Activated CD8-positive, alpha-beta memory T cell treated with anti-CD3 and anti-CD28 coated beads, Interleukin-2, amount 10 ng/mL, durations not matched to agents 7 days and 5 days (primary cell): ENCODE data around the gene PLCL2. TPM values are rescaled to one million over a fixed set of nuclear protein-coding genes. Genes with fewer than 3 reads are reported as not detected.
A peak's percentile ranks its signal among the peaks of the same experiment; 100 is the strongest.

Experiments used
- ATAC-seq: fragments of 150-1000 bp; cut with Tn5 transposase; one replicate; pipeline ENCODE4 v1.10.0; 2021; ENCODE audit warnings: moderate library complexity
- CTCF ChIA-PET: fragments of 350-600 bp; sonication (Branson Sonifier 250); formaldehyde crosslinking; loops from one replicate; lab custom pipeline; 2021; ENCODE audit warnings: antibody characterized with exemption; lab: Charles Lee
- DNase-seq: peaks from one replicate; pipeline ENCODE4 v3.0.0-alpha.2; 2020
- H3K27ac Mint-ChIP-seq: one replicate; pipeline ENCODE4 v1.8.0; 2021; ENCODE audit warnings: mild to moderate bottlenecking, mixed read lengths
- H3K27me3 Mint-ChIP-seq: one replicate; pipeline ENCODE4 v1.8.0; 2021; ENCODE audit warnings: mixed read lengths
- H3K36me3 Mint-ChIP-seq: one replicate; pipeline ENCODE4 v1.8.0; 2021; ENCODE audit warnings: mild to moderate bottlenecking, mixed read lengths
- H3K4me1 Mint-ChIP-seq: one replicate; pipeline ENCODE4 v1.8.0; 2021; ENCODE audit warnings: mixed read lengths
- H3K4me3 Mint-ChIP-seq: one replicate; pipeline ENCODE4 v1.8.0; 2021; ENCODE audit warnings: mild to moderate bottlenecking, moderate library complexity, mixed read lengths
- H3K9me3 Mint-ChIP-seq: one replicate; pipeline ENCODE4 v1.8.0; 2022; ENCODE audit warnings: low read depth, mixed read lengths
- total RNA-seq, 2 experiments: library from RNA; stranded (reverse); gene quantifications; one replicate each; pipeline ENCODE4 v1.2.3, GENCODE V29; 2021

PLCL2 gene
- total RNA-seq, 2 experiments from 2014 or later = 24.4 to 36.8 TPM

DNA sequence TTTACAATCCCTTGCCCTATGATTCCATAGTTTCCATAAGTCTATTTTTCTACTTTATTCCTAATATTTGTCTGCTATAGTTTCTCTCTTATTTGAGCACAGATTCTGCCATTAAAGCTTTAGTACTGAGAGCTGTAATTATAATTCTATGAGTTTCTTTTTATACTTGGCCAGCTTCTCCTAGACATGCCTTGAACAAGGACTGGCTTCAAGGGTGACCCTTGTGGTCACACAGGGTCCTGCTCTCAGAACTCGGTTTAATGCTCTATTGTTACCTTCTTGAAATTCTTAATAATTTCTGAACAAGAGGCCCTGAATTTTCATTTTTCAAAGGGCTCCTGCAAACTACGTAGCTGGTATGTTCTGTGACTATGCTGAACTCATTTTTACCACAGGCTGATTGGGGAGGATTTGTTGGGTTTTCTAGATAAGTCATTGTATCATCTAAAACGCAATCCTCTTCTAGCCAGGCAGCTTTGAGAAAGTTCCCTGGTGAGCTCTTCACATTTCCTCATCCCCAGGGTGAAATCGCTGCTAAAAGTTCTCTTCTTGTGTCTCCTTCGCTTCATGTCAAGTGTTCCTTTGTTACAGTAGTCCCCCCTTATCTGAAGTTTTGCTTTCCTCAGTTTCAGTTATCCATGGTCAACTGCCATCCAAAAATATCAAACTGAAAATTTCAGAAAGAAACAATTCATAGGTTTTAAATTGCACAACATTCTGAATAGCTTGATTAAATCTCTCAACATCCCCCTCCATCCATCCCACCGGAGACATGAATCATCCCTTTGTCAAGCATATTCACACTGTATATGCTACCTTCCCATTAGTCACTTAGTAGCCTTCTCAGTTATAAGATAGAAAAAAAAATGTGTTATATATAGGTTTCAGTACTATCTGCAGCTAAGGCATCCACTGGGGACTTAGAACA lies 12.6 kb upstream of the PLCL2 start:
- Mint-ChIP-seq H3K9me3 (no peaks in the 10 kb centered on the region), H3K36me3 (no peaks in the 10 kb centered on the region), H3K4me3 (no peak overlapping the region), H3K27ac (no peak overlapping the region), H3K4me1 (no peaks in the 10 kb centered on the region), H3K27me3 (peaks cover 1% of the 10 kb centered on the region)
- CTCF ChIA-PET = interaction anchor here (0.6 to 3.5 kb wide), 3 partner anchors 8 to 221 kb away, joined by 3 to 11 read pairs (median 3); no protein-coding TSS in a partner anchor
- ATAC-seq = no peak
- no peak for DNase-seq

DNA sequence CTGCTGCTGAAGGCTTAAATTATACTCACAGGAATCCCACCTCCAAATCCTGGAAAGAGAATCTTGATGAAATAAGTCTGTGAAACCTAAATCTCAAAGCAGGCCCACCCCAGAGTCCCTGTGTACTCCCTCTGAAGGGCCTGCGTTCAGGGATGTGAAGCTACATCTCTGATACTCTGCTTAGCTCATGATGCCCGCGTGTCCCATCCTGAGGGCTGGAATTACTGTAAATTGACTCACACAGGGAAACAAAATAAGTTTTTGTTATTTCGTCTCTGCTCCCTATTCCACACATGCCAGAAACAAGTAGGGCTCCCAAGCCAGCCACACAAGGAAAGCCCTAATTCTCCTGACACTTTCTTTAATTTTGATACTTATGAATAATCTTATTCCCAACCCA lies 10.9 kb upstream of the PLCL2 start:
- Mint-ChIP-seq H3K4me1 (no peaks in the 10 kb centered on the region), H3K36me3 (no peaks in the 10 kb centered on the region), H3K4me3 (no peak overlapping the region), H3K27me3 (no peaks in the 10 kb centered on the region), H3K27ac (no peak overlapping the region), H3K9me3 (no peaks in the 10 kb centered on the region)
- ATAC-seq (no peak), DNase-seq (no peak)
- CTCF ChIA-PET = interaction anchor here (0.8 kb wide), 1 partner anchor 30 kb away, joined by 4 read pairs; no protein-coding TSS in a partner anchor

DNA sequence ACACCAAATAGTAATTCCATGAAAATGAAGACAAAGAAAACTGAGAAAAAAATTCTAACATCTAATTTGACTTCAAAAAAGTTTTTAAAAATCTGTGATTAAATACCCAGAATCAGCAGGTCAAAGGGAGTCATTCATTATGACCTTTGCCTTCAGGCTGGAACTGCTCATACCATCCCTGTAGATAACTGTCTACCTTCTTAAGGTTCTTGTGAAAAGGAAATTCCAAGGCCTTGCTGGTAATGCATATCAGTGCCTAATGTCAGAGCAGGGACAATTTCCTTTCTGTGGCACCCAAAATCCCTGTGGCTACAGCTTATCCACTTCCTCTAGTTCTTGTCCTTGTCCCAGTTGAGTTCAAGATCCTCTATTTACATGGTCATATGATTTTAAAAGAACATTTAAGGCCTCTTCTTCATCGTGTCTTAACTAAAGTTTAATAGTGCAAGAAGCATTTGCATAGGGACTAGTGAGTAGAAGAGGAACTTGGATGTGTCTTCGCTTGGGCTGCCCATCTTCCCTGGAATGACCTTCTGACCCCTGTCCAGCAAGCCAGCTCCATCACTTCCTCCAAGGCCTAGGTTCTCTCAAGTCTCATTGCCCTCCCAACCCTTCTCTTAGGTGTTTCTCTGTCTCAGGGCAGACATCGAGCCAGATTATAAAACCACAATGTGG lies 8.7 kb upstream of the PLCL2 start:
- Mint-ChIP-seq H3K27me3 (peaks cover 2% of the 10 kb centered on the region), H3K36me3 (no peaks in the 10 kb centered on the region), H3K27ac (no peak overlapping the region), H3K4me1 (no peaks in the 10 kb centered on the region), H3K9me3 (no peaks in the 10 kb centered on the region), H3K4me3 (no peak overlapping the region)
- no peak for ATAC-seq
- DNase-seq = no peak
- CTCF ChIA-PET = interaction anchor here (2.6 kb wide), 1 partner anchor 47 kb away, joined by 6 read pairs; no protein-coding TSS in a partner anchor

DNA sequence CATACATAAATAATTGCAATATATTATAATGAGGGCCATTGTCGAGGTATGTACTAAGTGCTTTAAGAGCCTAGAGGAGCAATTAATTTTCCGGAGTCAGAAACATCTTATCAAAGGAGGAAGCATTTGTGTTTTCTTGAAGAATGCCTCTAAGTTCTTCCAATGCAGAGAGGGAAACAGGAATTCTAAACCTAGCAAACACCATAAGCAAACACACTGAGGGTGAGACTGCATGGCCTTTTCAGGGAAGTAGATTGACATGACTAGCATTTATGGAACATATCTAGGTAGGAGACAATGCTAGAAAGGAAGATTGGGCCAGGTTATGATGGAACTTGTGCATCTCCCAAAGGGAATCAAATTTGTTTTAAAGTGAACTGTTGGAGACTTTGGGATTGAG lies 7.2 kb upstream of the PLCL2 start:
- H3K27ac Mint-ChIP-seq = no peak overlapping the region
- no peaks in the 10 kb centered on the region for H3K9me3 Mint-ChIP-seq
- CTCF ChIA-PET = interaction anchor here (2.6 kb wide), 1 partner anchor 49 kb away, joined by 6 read pairs; no protein-coding TSS in a partner anchor
- H3K27me3 Mint-ChIP-seq = peaks cover 2% of the 10 kb centered on the region
- H3K4me3 Mint-ChIP-seq = no peak overlapping the region
- ATAC-seq (no peak), DNase-seq (no peak)
- H3K36me3 Mint-ChIP-seq = no peaks in the 10 kb centered on the region
- H3K4me1 Mint-ChIP-seq = no peaks in the 10 kb centered on the region

DNA sequence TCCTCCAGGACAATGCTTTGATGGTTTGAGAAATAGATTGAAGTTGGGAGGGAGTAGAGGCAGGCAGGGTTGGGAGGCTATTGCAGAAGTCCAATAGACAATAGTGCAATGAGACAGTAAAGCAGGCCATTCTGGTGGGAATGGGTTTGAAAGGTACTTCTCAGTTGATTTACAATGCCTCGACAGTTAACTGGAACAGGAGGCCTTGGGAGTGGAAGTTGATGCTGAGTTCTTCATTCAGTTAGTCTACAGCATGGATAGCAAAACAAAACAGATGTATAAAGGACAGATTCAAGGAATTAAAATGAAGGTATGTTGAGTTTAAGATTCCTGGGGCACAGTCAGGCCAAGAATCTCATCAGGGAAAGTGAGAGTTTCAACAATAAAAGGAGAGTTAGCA lies 6.8 kb upstream of the PLCL2 start:
- Mint-ChIP-seq H3K4me3 (no peak overlapping the region), H3K27ac (no peak overlapping the region), H3K4me1 (no peaks in the 10 kb centered on the region), H3K27me3 (peaks cover 2% of the 10 kb centered on the region), H3K9me3 (no peaks in the 10 kb centered on the region), H3K36me3 (no peaks in the 10 kb centered on the region)
- CTCF ChIA-PET = interaction anchor here (1.2 to 2.6 kb wide), 2 partner anchors 36 to 49 kb away, joined by 4 to 6 read pairs; no protein-coding TSS in a partner anchor
- ATAC-seq (no peak), DNase-seq (no peak)

DNA sequence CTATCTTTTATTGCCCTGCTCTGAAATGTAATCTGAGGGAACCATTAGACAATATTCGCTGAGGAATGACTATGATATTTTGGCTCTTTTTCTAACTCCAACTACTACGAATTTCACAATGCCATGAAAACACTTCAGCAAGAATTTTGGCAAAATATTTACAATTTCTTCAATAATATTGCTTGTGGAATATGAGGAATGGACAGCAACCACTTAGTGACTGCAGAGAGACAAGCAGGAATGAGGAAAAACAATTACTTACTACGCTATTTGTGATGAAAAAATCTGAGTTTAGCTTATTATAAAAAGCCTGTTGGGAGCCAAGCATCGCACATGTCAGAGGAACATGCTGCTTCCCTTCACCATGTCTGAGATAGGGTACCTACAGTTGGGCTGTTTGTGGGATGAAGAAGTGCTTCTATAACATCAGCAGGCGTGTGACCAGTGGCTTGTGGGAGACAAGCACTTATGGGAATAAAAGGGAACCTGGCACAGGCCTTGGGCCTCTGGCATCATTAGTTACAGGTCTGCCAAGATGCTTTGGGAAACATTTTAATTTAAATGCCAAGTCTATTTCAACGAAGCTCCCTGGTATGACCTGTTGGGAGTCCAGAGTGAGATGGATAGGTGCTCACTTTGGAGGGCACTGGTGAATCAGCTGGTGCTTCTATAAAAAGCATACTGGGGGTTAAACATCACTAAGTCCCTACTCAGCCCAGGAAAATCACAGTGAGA lies 2.7 kb upstream of the PLCL2 start:
- Mint-ChIP-seq H3K27ac (no peak overlapping the region), H3K9me3 (no peaks in the 10 kb centered on the region), H3K36me3 (peaks cover 6% of the 10 kb centered on the region), H3K4me1 (peaks cover 11% of the 10 kb centered on the region), H3K27me3 (peaks cover 2% of the 10 kb centered on the region), H3K4me3 (no peak overlapping the region)
- ATAC-seq = no peak
- CTCF ChIA-PET = no interaction called here
- no peak for DNase-seq

DNA sequence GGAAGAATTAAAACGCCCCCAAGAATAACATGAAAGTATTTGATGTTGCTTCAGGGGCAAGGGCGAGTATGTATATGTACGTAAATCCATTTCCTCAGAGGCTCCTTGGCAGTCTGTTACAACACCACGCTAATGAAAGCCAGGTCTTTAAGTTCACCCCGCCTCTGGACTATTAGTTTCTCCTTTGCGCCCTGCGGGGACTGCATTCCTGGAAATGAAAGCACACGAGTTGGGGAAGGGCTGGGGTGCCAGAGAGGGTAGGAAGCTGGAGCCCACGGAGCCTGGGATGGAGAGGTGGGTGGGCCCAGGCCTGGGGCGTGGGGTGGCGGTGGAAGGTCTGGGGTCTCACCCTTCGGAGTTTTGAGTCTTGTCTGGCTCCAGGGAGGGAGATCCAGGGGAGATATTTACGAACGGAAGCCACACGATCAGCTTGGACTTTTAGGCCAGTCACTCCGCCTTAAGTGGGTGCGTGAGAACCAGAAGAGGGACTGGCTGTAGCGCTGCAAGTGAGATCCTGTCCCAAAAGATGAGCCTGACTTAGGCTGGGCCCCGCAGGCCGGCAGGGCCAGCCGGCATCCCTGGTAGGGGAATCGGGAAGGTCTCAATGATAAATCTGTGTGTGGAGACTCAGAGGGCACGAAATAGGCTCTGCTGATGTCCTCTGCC lies 1.6 kb upstream of the PLCL2 start:
- Mint-ChIP-seq H3K4me1 (peaks cover 16% of the 10 kb centered on the region), H3K9me3 (no peaks in the 10 kb centered on the region), H3K27me3 (peaks cover 2% of the 10 kb centered on the region), H3K36me3 (peaks cover 6% of the 10 kb centered on the region), H3K27ac (peak overlapping the region; percentile 50), H3K4me3 (peak overlapping the region; percentile 61)
- DNase-seq = no peak
- CTCF ChIA-PET = interaction anchor here (0.7 to 3.1 kb wide), 14 partner anchors 11 to 352 kb away, joined by 3 to 19 read pairs (median 6); no protein-coding TSS in a partner anchor
- no peak for ATAC-seq

DNA sequence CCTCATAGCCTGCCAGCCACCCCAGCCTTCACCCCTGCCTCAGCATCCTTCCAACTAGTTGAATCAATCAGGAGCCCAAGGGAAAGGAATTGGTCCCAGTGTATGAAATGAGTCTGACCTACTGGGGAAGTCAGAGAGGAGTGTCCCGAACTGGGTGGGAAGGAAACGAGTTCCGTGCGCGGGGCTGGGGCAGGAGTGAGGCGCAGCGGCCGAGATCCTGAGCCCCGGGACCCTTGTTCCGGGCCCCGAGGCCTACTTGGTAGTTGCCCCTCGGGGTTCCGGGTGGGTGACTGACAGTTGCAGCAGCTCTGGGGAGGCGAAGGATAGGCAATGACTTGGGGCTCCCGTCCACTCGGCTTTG lies 1.1 kb upstream of the PLCL2 start:
- peaks cover 6% of the 10 kb centered on the region for H3K36me3 Mint-ChIP-seq
- ATAC-seq = no peak
- CTCF ChIA-PET = interaction anchor here (0.7 to 3.1 kb wide), 25 partner anchors 9 to 352 kb away, joined by 3 to 19 read pairs (median 4); no protein-coding TSS in a partner anchor

DNA sequence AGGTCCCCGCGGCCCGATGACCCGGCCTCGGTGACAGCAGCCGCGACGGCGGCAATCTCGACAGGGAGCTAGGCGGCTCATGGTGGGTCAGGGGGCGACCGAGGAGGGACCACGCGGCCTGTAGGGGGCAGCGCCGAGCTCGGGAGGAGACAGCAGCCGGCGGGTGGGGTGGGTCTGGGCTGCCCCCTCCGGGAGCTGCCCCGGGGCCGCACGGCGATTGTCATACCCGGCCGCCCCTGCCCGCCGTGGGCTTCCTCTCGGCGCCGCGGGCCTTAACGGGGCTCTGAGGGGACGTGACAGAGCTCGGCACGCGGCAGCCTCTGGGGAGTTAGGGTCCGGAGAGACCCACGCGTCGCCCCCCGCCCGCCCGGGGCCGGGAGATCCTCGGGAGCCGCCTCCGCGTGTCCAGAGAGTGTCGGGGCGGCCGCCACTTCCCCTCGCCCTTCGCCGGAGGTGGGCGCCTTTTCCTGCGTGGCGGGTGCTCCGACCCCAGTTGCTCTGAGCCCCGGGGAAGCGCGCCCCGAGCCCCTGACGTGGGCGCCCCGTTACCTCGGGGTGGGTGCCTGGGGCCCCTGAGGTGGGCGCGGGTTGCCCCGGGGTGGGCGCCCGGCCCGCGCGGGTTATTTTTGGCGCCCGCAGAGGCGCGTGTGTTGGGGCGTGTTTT lies 539 bp upstream of the PLCL2 start:
- H3K4me3 Mint-ChIP-seq = peak overlapping the region; percentile 99
- H3K27ac Mint-ChIP-seq = peak overlapping the region; percentile 96
- peaks cover 6% of the 10 kb centered on the region for H3K36me3 Mint-ChIP-seq
- H3K9me3 Mint-ChIP-seq = no peaks in the 10 kb centered on the region
- peak; percentile 79 for DNase-seq
- CTCF ChIA-PET = interaction anchor here (0.7 to 3.1 kb wide), 36 partner anchors 9 to 1795 kb away, joined by 3 to 19 read pairs (median 4); no protein-coding TSS in a partner anchor
- peaks cover 21% of the 10 kb centered on the region for H3K4me1 Mint-ChIP-seq
- peak; percentile 46 for ATAC-seq
- peaks cover 2% of the 10 kb centered on the region for H3K27me3 Mint-ChIP-seq

More for the DNA sequence above, 1.1 kb upstream of the PLCL2 start:
- Mint-ChIP-seq H3K27ac (peak overlapping the region; percentile 50), H3K27me3 (peaks cover 2% of the 10 kb centered on the region), H3K9me3 (no peaks in the 10 kb centered on the region), H3K4me3 (peak overlapping the region; percentile 61), H3K4me1 (peaks cover 16% of the 10 kb centered on the region)
- no peak for DNase-seq

DNA sequence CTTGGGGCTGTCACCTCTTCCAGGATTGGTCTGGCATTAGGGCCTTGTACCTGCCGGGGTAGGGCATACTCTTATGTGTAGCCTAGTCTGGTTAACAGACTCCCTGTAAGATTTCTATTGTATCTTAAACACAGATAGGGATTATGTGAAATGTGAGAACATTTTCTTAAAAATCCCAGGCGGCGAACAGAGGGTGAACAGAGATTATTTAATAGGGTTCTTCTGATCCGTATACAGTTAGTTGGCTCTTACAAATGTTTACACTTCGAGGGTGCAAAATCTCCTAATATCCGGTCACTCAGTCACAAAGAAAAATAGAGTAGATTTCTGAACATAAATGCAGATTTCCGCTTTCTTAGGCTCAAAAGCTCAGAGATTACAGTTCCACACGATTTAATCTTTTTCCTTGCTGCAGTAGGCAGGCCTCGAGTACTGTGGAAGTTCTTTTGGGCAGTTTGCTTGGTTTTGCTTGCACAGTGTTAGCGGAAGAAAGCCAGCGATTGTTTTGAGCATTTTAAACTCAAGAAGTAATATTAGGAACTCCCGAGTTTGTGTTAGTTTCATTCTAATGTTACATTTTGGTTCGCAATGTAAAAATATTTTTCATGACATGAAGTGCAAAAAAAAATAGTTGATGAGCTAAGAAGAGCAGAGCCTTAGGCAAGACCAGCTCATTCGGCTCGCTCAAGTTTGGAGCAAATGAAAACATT lies 993 bp downstream of the PLCL2 start:
- ATAC-seq (peak; percentile 47), DNase-seq (no peak)
- Mint-ChIP-seq H3K9me3 (no peaks in the 10 kb centered on the region), H3K4me1 (peaks cover 37% of the 10 kb centered on the region), H3K4me3 (peak overlapping the region; percentile 99), H3K27me3 (peaks cover under 1% of the 10 kb centered on the region), H3K27ac (peak overlapping the region; percentile 98), H3K36me3 (peaks cover 6% of the 10 kb centered on the region)
- CTCF ChIA-PET = interaction anchor here (1.6 to 3.1 kb wide), 4 partner anchors 37 to 266 kb away, joined by 3 to 19 read pairs (median 14); no protein-coding TSS in a partner anchor

DNA sequence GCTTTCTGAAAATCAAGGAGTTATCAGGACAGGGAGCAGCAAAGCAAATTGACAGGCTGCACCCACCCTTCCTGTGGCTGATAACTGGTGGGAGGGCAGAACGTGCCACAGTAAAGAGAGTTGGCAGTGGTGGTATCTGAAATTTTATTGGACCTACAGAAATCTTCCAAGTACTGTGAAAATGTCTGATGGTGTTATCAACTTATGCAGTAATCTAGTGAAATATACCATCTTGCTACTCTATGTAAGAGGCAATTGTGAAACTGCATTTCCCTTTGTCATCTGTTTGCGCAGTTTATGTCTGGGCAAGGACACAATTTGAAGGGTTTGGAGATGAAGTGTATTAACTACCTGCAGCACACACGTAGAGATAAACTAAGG lies 1.5 kb downstream of the PLCL2 start:
- Mint-ChIP-seq H3K27me3 (no peaks in the 10 kb centered on the region), H3K4me1 (peaks cover 42% of the 10 kb centered on the region), H3K36me3 (peaks cover 6% of the 10 kb centered on the region), H3K4me3 (peak overlapping the region; percentile 99), H3K9me3 (no peaks in the 10 kb centered on the region), H3K27ac (peak overlapping the region; percentile 98)
- no peak for ATAC-seq
- CTCF ChIA-PET = interaction anchor here (1.2 to 3.1 kb wide), 4 partner anchors 37 to 269 kb away, joined by 3 to 19 read pairs (median 8); no protein-coding TSS in a partner anchor
- peak; percentile 60 for DNase-seq
